GM21786 (cell line): ENCODE data around the gene ARGLU1.

Experiments
- ATAC-seq: cut with Tn5 transposase; IDR thresholded peaks from one replicate; pipeline ENCODE4 v1.9.1; 2021; ENCODE audit not compliant: unreplicated experiment

Gene ARGLU1

DNA sequence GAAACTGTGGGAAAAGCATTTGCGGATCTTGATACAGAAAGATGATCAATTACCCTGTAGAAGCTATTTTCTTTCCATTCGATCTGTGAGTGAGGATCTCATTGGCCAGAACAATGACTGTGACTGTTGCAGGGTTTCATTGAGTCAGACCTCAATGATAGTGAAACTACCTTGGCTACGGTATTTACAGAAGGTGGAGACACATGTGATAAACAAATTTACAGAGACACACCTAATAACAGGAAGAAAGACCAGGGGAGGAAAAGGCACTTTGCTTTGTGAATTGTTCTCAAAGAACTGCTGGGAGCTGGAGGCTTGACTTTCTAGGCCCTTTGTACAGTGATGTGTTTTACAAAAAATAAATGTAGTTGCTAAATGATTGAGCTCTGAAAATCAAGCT is 19.9 kb upstream of the ARGLU1 start:
- no peak for ATAC-seq

GRCh38 chr13:106586648-106587166 is 18.8 kb upstream of the ARGLU1 start:
- ATAC-seq: no peak

DNA sequence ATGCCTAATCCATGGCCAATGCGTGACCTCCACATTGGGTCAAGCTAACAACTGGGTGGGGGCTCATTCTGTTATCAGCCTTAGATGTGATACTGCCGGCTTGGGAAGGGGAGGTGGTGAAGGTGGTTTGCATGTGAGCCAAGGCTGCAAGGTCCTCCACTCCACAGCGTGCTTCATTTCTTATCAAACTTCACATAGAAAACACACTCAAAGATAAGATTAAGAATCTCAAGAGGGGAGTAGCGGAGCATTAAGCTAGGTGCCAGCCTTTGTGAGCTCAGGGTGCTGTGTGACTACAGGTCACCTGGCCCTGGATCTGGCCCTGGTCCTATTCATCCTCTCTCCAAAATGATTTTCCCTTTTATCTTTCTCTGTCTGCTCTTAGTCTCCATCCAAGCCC is 13.3 kb upstream of the ARGLU1 start:
- no peak for ATAC-seq

- ATAC-seq: no peak
Observed at GRCh38 chr13:106575896-106576295, 8.0 kb upstream of the ARGLU1 start.

DNA sequence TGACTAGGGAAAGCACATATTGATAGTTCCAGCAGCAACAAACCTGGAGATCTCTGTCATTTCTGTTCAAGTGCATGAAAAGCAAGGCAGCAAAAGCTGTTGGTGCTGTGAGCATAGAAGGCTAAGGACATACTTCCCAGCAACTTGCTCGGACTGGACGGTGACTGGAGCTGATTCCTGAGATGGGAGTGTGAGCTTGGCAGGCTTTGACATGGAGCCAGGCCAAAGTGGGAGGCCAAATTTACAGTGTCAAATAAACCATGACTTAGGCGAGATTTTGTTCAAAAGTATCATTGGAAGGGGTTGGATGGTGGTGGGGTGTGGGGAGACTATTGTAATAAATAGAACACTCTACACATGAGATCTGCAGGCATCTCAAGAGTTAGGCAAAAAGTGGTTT is 5.9 kb upstream of the ARGLU1 start:
- no peak for ATAC-seq

DNA sequence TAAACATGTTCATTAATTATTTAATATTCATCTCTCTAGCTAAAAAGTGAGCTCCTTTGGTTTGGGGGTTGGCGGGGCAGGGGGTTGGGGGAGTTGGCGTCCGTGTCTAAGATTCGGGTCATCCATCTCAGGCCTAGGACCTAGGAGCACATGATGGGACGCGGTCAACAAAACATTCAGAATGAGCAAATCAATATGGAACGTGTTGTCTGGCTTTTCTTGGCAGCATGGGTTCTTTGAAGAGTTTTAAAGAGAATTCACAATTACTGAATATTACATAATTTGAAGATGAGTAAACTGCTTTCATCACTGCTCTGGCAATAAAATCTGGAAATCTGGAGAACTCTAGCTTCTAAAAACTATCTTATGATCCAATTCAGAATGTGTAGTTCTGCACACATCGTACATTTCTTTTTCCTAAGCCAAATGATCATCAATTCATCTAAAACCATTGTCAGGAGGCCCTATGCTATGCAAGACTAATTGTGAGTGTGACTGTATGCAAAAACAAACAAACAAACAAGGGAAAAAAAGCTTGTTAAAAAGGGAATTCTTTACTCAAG is 5.4 kb upstream of the ARGLU1 start:
- ATAC-seq: no peak

GRCh38 chr13:106570299-106570852 is 2.4 kb upstream of the ARGLU1 start:
- ATAC-seq: no peak

GRCh38 chr13:106569233-106570095 is 1.5 kb upstream of the ARGLU1 start:
- ATAC-seq: no peak

DNA sequence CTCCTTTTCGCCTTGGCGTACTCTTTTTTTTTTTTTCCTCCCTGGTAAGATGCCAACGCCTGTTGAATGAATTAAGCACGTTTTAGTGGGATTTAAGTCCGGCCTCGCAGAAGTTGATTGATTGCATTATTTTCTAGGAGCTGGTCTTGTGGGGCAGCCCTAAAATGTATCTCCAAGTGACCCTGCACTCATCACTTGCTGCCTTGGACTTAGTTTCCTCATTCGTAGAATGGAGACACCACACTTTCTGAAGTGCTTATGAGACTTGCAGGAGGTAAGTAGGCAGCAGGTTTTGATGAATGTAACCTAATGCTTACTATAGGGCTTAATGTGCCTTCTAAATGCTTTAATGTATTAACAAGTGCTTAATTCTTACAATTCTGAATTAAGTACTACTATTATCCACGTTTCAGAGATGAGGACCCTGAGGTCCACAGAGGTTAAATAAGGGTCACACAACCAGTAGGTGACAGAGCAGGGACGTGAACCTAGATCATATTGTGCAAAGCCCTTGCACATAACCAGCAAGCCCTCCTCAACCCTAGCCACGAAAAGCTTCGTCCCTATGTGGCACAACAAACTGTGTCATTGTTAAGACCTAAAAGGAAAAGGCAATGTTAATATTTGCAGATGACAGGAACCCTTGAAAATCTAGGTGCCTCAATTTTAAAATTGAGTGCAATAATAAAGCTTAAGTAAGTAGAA is 514 bp upstream of the ARGLU1 start:
- peak; percentile 24 for ATAC-seq

DNA sequence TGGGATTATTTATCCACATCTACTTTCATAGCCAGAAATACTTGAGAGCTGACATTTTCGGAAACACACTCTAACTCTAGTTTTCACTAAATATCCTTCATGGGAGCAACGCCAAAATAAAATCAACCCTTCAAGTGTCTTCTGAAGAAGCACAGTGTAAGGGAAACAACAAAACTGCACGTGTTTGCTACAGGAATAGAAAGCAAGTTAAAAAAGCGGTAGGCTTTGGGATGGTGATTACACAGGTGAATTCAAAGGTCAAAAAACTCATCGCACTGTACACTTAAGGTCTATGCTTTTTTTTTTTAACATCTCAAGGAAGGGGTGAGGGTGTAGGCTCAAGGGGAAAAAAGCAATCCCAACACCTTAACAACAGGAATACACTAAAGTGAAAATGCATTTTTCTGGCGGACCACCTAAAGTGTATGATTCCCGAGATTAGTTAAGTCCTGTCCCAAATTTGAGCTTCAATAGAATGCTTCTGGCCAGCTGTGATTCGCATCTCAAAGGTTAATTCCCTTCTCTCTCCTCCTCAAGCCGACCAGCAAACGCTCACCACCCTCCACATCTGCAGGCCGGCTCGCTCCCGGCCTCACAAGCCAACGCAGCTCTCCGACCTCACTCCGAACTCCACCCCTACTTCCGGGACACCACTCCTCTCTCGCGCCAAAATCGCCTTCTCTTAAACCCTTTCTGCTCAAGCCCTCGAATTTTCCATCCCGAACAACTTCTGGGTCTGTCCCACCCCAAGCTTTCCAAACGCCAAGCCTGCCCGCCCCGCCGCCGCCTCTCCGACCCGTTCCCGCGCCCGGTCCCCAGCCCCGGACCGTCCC is 1.1 kb downstream of the ARGLU1 start:
- ATAC-seq: peak; percentile 37

DNA sequence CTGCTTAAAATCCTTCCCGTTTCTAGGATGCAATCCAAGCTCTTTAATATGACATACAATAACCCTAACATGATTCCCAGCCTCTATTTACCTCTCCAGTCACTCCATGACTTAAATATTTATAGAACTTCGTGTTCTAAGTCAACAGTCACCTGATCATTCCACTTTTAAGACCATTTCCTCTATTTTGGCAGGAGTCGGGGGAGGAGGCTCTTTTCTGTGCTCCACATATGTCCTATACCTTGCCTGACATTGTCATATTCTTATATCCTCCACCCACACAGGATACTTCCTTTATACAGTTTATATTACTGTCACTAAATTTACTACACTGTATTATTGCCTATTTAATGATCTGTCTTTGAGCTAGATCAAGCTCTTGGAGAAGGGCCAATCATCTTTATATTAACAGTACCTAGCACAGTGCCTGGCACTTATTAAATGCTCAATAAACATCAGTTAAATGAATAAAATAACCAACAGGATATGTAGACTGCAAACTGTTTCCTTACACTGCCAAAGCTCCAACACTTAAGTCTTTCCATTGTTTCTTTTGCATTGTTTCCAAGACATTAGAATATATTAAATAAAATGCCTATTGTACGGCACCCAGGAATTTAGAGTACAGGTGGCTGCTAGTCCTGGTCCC is 2.7 kb downstream of the ARGLU1 start:
- ATAC-seq: no peak

DNA sequence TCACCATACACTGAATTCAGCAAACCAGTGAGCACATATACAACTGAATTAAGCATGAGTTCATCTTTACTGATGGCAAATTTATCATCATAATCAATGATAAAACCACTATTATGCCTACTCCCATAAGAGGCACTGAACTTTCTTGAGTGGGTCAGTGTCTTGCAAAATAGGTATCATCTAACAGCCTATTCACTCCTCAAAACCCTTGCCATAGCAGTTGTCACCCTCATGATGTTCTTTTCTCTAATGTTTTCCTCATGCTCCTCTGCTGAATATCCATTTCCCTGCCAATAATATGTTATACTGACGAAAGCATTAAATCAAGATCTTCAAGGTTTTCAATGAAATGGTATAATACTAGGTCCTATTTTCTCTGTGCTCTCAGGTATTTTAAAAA is 5.6 kb downstream of the ARGLU1 start:
- ATAC-seq: no peak

- peak; percentile 77 for ATAC-seq
Observed at GRCh38 chr13:106561551-106562170, 6.3 kb downstream of the ARGLU1 start.

- no peak for ATAC-seq
Observed at GRCh38 chr13:106560821-106561220, 7.1 kb downstream of the ARGLU1 start.

DNA sequence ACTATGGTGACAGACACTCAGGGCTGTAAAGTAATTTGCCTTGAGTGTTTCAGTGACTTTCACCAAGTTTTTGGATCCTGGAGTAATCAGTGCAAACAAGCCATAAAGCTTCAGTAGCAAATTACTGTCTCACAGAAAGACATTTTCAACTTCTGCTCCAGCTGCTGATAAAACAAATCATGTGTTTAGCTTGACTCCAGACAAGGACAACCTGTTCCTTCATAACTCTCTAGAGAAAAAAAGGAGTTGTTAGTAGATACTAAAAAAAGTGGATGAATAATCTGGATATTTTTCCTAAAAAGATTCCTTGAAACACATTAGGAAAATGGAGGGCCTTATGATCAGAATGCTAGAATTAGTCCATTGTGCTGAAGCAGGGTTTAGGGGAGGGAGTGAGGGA is 9.4 kb downstream of the ARGLU1 start:
- ATAC-seq: no peak

DNA sequence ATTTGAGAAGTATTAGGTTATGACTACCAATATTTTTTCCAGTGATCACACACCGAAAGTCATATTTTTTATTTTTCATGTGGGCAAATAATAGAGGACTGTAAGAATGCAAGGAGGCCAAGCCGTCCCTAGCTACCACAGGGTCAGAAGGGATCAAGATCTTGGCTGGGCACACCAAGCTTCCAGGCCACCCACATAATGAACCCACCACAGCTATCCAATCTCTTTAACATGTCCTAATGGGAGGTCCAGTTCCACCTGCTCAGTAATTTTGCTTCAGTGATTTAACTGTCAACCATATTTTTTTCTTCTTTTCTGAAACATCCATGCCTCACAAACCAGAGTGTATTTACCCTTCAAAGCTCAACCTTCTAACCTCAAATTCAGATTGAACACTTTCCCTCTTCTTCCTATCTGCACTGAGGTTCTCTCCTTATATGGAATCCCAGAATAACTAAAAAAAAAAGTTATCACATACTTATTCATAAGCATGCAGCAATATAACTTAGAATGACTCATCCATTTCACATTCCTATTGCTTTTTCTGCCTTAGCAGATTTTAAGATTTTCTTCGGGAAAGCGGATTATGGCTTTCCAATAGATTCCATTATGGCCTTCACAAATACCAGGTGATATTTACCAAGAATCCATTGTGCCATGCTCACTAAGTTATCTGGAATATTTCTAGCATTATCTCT is 12.2 kb downstream of the ARGLU1 start:
- ATAC-seq: no peak

DNA sequence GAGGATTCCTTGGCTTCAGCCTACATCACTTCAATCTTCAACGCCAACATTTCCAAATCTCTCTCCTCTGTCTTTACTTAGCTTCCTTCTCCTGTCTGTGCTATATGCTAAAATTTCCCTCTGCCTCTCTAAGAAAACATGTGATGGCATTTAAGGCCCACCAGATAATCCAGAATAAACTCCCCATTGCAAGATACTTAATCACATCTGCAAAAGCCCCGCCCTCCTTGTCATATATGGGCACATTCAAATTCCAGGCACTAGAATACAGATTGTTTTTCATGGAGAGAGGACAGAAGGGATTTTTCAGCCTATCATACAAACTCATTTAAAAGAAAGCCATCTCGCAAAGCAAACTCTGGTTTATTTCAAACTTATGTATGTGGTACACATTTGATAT is 16.2 kb downstream of the ARGLU1 start:
- no peak for ATAC-seq

GRCh38 chr13:106551350-106551749 is 16.6 kb downstream of the ARGLU1 start:
- ATAC-seq: no peak

GRCh38 chr13:106550570-106551135 is 17.3 kb downstream of the ARGLU1 start:
- ATAC-seq: no peak
